Activated T-cell treated with anti-CD3 and anti-CD28 coated beads, Interleukin-2, amount 50 U/mL, for 24 hours (primary cell): Measurements from ENCODE around the gene HIPK3.
A peak's percentile ranks its signal among the peaks of the same experiment; 100 is the strongest.

Experiments
- DNase-seq: peaks from one replicate; pipeline ENCODE4 v3.0.0-alpha.2; 2020
- H3K27ac Mint-ChIP-seq: 2 replicates; pipeline ENCODE4 v1.8.0; 2020; ENCODE audit warnings: mild to moderate bottlenecking, mixed read lengths
- H3K27me3 Mint-ChIP-seq: 2 replicates; pipeline ENCODE4 v1.8.0; 2020; ENCODE audit warnings: mixed read lengths
- H3K36me3 Mint-ChIP-seq: 2 replicates; pipeline ENCODE4 v1.8.0; 2020; ENCODE audit warnings: low read depth, mixed read lengths
- H3K4me1 Mint-ChIP-seq: 2 replicates; pipeline ENCODE4 v1.8.0; 2020; ENCODE audit warnings: low read depth, mixed read lengths
- H3K4me3 Mint-ChIP-seq: 2 replicates; pipeline ENCODE4 v1.8.0; 2020; ENCODE audit warnings: mild to moderate bottlenecking, moderate library complexity, mixed read lengths
- H3K9me3 Mint-ChIP-seq: 2 replicates; pipeline ENCODE4 v1.8.0; 2020; ENCODE audit warnings: mixed read lengths

Gene HIPK3

GRCh38 chr11:33376331-33377310 lies 119.4 kb downstream of the HIPK3 start:
- Mint-ChIP-seq H3K27me3 (peaks cover 52% of the 10 kb centered on the region), H3K27ac (no peak overlapping the region), H3K4me3 (peak overlapping the region; percentile 3)

GRCh38 chr11:33377412-33378370 lies 120.5 kb downstream of the HIPK3 start:
- no peak overlapping the region for H3K4me3 Mint-ChIP-seq
- no peaks in the 10 kb centered on the region for H3K9me3 Mint-ChIP-seq
- H3K27ac Mint-ChIP-seq, result no peak overlapping the region
- peaks cover 50% of the 10 kb centered on the region for H3K27me3 Mint-ChIP-seq
- DNase-seq, result no peak
- no peaks in the 10 kb centered on the region for H3K36me3 Mint-ChIP-seq
- no peaks in the 10 kb centered on the region for H3K4me1 Mint-ChIP-seq

More at GRCh38 chr11:33376331-33377310, 119.4 kb downstream of the HIPK3 start:
- no peaks in the 10 kb centered on the region for H3K9me3 Mint-ChIP-seq
- H3K36me3 Mint-ChIP-seq, result no peaks in the 10 kb centered on the region
- no peaks in the 10 kb centered on the region for H3K4me1 Mint-ChIP-seq
- DNase-seq, result no peak

- Mint-ChIP-seq H3K27me3 (peaks cover 30% of the 10 kb centered on the region), H3K9me3 (no peaks in the 10 kb centered on the region), H3K36me3 (no peaks in the 10 kb centered on the region)
These were observed 122.8 kb downstream of the HIPK3 start for GRCh38 chr11:33379947-33380346.

GRCh38 chr11:33383075-33383919 lies 126.1 kb downstream of the HIPK3 start:
- DNase-seq, result no peak
- peaks cover 10% of the 10 kb centered on the region for H3K27me3 Mint-ChIP-seq
- H3K9me3 Mint-ChIP-seq, result no peaks in the 10 kb centered on the region
- no peaks in the 10 kb centered on the region for H3K36me3 Mint-ChIP-seq
- no peak overlapping the region for H3K27ac Mint-ChIP-seq
- no peaks in the 10 kb centered on the region for H3K4me1 Mint-ChIP-seq
- H3K4me3 Mint-ChIP-seq, result no peak overlapping the region

More at GRCh38 chr11:33379947-33380346, 122.8 kb downstream of the HIPK3 start:
- Mint-ChIP-seq H3K27ac (no peak overlapping the region), H3K4me3 (no peak overlapping the region), H3K4me1 (no peaks in the 10 kb centered on the region)
- no peak for DNase-seq

- no peak for DNase-seq
- Mint-ChIP-seq H3K9me3 (no peaks in the 10 kb centered on the region), H3K4me1 (no peaks in the 10 kb centered on the region), H3K27me3 (peaks cover 4% of the 10 kb centered on the region), H3K27ac (no peak overlapping the region), H3K4me3 (no peak overlapping the region), H3K36me3 (no peaks in the 10 kb centered on the region)
These were observed 126.7 kb downstream of the HIPK3 start for GRCh38 chr11:33383920-33384209.

- Mint-ChIP-seq H3K9me3 (no peaks in the 10 kb centered on the region), H3K27me3 (peaks cover 3% of the 10 kb centered on the region), H3K4me1 (no peaks in the 10 kb centered on the region), H3K4me3 (no peak overlapping the region), H3K36me3 (no peaks in the 10 kb centered on the region), H3K27ac (no peak overlapping the region)
- DNase-seq, result no peak
These were observed 127.0 kb downstream of the HIPK3 start for GRCh38 chr11:33384220-33384619.

- H3K27ac Mint-ChIP-seq, result no peak overlapping the region
- DNase-seq, result no peak
- no peak overlapping the region for H3K4me3 Mint-ChIP-seq
- no peaks in the 10 kb centered on the region for H3K9me3 Mint-ChIP-seq
- no peaks in the 10 kb centered on the region for H3K4me1 Mint-ChIP-seq
- no peaks in the 10 kb centered on the region for H3K36me3 Mint-ChIP-seq
- H3K27me3 Mint-ChIP-seq, result peaks cover 6% of the 10 kb centered on the region
These were observed 130.4 kb downstream of the HIPK3 start for GRCh38 chr11:33387581-33387980.

GRCh38 chr11:33387996-33388395 lies 130.8 kb downstream of the HIPK3 start:
- DNase-seq, result no peak
- no peak overlapping the region for H3K4me3 Mint-ChIP-seq

DNA sequence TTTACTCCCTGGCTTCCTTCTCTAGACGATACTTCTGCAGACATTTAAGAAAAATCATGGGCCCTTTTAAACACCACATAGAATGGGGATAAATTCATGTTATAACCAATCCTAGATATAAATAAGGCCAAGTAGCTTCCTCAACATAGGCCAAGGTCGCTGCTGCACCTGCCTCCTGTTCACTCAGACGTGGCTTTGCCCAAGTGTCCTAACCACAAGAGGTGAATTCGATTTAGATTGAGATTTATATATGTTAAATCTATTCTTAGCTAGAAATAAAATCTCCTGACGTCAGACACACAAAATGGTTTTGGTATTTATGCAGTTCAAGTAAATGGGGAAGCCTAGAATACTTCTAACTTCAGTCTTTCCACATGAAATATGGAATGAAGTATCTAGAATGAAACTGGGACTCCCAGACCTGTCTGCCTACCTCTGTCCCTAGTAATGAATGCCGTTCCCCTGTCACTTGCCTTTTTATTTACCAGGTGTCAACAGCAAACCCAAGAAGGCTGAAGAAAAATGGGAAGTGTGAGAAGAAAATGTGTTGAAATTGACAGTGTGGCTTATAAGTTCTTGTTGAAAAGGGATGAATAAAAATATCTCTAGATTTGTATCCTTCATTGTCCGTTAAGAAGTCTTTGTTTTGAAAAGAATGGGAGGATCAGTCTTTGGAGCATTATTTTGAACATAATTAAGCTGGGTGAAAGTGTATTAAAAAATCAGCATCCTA lies 131.8 kb downstream of the HIPK3 start:
- peaks cover 6% of the 10 kb centered on the region for H3K27me3 Mint-ChIP-seq
- no peaks in the 10 kb centered on the region for H3K9me3 Mint-ChIP-seq
- no peaks in the 10 kb centered on the region for H3K36me3 Mint-ChIP-seq
- no peak overlapping the region for H3K27ac Mint-ChIP-seq
- no peak for DNase-seq
- no peak overlapping the region for H3K4me3 Mint-ChIP-seq
- no peaks in the 10 kb centered on the region for H3K4me1 Mint-ChIP-seq

More at GRCh38 chr11:33387996-33388395, 130.8 kb downstream of the HIPK3 start:
- Mint-ChIP-seq H3K9me3 (no peaks in the 10 kb centered on the region), H3K27ac (no peak overlapping the region), H3K36me3 (no peaks in the 10 kb centered on the region), H3K27me3 (peaks cover 6% of the 10 kb centered on the region), H3K4me1 (no peaks in the 10 kb centered on the region)

GRCh38 chr11:33389635-33390034 lies 132.5 kb downstream of the HIPK3 start:
- H3K4me1 Mint-ChIP-seq, result no peaks in the 10 kb centered on the region
- H3K27me3 Mint-ChIP-seq, result peaks cover 8% of the 10 kb centered on the region
- H3K9me3 Mint-ChIP-seq, result no peaks in the 10 kb centered on the region
- no peaks in the 10 kb centered on the region for H3K36me3 Mint-ChIP-seq
- no peak for DNase-seq
- no peak overlapping the region for H3K4me3 Mint-ChIP-seq
- H3K27ac Mint-ChIP-seq, result no peak overlapping the region

DNA sequence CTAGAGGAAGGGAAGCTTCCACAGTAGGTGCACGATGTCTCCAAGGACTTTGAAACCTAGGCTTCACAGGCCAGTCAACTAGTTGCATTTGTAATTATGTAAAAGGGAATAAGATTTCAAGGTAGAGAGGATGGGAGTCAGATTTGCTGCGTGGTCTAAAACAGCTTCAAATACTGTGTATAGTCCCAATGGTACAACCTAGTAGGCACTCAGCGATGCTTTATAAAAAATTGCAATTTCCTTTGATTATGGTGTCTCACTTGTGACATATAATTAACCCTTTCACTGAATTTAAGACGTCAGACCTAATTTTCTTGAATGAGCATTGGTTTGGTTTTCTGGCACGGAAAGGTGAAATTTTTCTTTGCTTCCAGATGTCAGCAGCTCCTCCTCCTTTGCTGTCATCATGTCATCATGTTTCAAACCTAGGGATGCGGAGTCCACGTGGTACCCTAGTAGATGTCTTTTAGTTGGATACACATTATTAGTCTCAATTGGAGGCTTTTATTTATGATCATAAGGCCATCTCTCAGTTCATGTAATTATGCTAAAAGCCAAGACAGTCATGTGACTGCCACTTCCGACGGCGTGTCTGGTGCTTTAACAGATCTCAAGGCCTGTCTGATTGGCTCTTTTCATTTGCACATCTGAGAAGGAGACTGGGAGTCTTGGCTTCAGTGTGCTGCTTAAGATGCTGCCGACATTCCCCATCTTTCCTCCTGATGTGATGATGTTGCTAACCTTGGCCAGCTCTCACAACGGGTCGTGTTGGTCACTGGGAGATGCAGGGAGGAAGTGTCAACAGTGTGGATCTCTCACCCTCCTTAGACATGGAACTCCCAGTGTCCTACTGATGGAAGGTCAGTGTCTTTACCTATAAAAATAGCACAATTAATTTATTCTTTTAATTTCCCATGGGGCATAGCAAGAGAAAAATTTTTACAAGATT lies 134.0 kb downstream of the HIPK3 start:
- H3K36me3 Mint-ChIP-seq, result no peaks in the 10 kb centered on the region
- H3K4me1 Mint-ChIP-seq, result no peaks in the 10 kb centered on the region
- peaks cover 16% of the 10 kb centered on the region for H3K27me3 Mint-ChIP-seq
- H3K27ac Mint-ChIP-seq, result no peak overlapping the region
- no peak for DNase-seq
- H3K4me3 Mint-ChIP-seq, result no peak overlapping the region
- no peaks in the 10 kb centered on the region for H3K9me3 Mint-ChIP-seq

GRCh38 chr11:33391893-33392251 lies 134.7 kb downstream of the HIPK3 start:
- no peak overlapping the region for H3K27ac Mint-ChIP-seq
- no peaks in the 10 kb centered on the region for H3K36me3 Mint-ChIP-seq
- peaks cover 21% of the 10 kb centered on the region for H3K27me3 Mint-ChIP-seq
- no peak for DNase-seq
- H3K9me3 Mint-ChIP-seq, result no peaks in the 10 kb centered on the region
- H3K4me3 Mint-ChIP-seq, result no peak overlapping the region
- H3K4me1 Mint-ChIP-seq, result no peaks in the 10 kb centered on the region
